ENCODE data around the gene DYSF. TPM values are rescaled to one million over a fixed set of nuclear protein-coding genes. Genes with fewer than 3 reads are reported as not detected.

DYSF gene
- polyA plus RNA-seq, 1 donor from 2014 or later = 0.04 TPM

DNA sequence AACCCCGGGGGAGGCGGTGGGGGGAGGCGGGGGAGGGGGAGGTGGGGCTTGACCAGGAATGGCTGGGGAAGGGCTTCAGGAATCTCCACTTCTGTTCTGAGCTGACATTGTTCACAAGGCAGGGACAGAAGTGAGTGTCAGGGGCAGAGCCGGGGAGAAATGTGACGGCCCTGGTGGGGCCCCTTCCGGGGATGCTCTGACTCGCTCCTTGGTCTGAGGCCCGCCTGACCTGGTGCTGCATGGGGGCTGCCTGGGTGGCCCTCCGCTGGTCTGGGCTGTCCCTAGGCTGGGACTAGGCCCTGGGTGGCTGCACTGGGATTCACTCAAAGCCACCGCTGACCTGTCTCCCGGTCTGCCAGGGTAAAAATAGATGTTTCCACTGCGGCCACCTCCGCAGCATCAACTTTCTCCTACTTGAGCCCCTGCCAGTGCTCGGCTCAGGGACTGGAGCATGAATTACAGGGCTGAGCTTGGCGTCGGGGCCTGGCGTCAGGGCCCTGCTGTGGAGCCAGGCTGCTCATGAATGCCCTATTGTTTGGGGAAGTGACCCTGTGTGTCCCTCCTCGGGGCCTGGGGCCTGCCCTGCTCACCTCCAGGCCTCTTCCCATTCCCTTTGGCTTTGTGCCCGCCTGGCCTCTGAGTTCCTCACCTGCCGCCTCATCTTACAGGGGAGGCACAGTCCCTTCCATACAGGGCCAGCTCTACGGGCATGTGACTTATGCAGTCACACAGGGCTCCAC lies 247.5 kb downstream of the DYSF start:
- Histone ChIP-seq H3K27me3 (ENCODE audit: insufficient read depth, low read depth, low read length) (no peaks in the 10 kb centered on the region), H3K27ac (ENCODE audit: low read length) (no peak overlapping the region), H3K9ac (ENCODE audit: low read length) (no peak overlapping the region), H3K9me2 (ENCODE audit: insufficient read depth, low read length) (no peaks in the 10 kb centered on the region), H2AFZ (ENCODE audit: low read depth, low read length) (no peak overlapping the region), H3K4me2 (ENCODE audit: low read length) (no peak overlapping the region), H3K9me3 (ENCODE audit: low read length) (no peaks in the 10 kb centered on the region), H3K79me2 (replicated peaks; ENCODE audit: insufficient read depth, low read length) (no peaks in the 10 kb centered on the region), H3K36me3 (ENCODE audit: insufficient read depth, low read length) (no peaks in the 10 kb centered on the region), H3F3A (ENCODE audit: insufficient read depth, low read length, poor library complexity, severe bottlenecking) (no peaks in the 10 kb centered on the region), H4K20me1 (ENCODE audit: insufficient read depth) (no peaks in the 10 kb centered on the region), H3K4me3 (ENCODE audit: low read length) (no peak overlapping the region)
- TF ChIP-seq MXI1 (conservative IDR thresholded peaks at IDR 0.05; ENCODE audit: poor library complexity, severe bottlenecking) = no peak
- TF ChIP-seq, protein P1, sequence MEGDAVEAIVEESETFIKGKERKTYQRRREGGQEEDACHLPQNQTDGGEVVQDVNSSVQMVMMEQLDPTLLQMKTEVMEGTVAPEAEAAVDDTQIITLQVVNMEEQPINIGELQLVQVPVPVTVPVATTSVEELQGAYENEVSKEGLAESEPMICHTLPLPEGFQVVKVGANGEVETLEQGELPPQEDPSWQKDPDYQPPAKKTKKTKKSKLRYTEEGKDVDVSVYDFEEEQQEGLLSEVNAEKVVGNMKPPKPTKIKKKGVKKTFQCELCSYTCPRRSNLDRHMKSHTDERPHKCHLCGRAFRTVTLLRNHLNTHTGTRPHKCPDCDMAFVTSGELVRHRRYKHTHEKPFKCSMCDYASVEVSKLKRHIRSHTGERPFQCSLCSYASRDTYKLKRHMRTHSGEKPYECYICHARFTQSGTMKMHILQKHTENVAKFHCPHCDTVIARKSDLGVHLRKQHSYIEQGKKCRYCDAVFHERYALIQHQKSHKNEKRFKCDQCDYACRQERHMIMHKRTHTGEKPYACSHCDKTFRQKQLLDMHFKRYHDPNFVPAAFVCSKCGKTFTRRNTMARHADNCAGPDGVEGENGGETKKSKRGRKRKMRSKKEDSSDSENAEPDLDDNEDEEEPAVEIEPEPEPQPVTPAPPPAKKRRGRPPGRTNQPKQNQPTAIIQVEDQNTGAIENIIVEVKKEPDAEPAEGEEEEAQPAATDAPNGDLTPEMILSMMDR (IDR thresholded peaks at IDR 0.05; ENCODE audit: poor library complexity, severe bottlenecking) = no peak
- no peak for TF ChIP-seq TAF1 (IDR thresholded peaks at IDR 0.05; ENCODE audit: low read depth)
- no peak for TF ChIP-seq EZH2 (IDR thresholded peaks at IDR 0.05; ENCODE audit: borderline replicate concordance, insufficient read depth, low read length, poor library complexity, severe bottlenecking)
- no peak for TF ChIP-seq SMC3 (conservative IDR thresholded peaks at IDR 0.05; ENCODE audit: poor library complexity)
- no peak for TF ChIP-seq EP300 (conservative IDR thresholded peaks at IDR 0.05; ENCODE audit: poor library complexity, severe bottlenecking)
- no peak for TF ChIP-seq RAD21 (conservative IDR thresholded peaks at IDR 0.05)
- TF ChIP-seq, protein P2, sequence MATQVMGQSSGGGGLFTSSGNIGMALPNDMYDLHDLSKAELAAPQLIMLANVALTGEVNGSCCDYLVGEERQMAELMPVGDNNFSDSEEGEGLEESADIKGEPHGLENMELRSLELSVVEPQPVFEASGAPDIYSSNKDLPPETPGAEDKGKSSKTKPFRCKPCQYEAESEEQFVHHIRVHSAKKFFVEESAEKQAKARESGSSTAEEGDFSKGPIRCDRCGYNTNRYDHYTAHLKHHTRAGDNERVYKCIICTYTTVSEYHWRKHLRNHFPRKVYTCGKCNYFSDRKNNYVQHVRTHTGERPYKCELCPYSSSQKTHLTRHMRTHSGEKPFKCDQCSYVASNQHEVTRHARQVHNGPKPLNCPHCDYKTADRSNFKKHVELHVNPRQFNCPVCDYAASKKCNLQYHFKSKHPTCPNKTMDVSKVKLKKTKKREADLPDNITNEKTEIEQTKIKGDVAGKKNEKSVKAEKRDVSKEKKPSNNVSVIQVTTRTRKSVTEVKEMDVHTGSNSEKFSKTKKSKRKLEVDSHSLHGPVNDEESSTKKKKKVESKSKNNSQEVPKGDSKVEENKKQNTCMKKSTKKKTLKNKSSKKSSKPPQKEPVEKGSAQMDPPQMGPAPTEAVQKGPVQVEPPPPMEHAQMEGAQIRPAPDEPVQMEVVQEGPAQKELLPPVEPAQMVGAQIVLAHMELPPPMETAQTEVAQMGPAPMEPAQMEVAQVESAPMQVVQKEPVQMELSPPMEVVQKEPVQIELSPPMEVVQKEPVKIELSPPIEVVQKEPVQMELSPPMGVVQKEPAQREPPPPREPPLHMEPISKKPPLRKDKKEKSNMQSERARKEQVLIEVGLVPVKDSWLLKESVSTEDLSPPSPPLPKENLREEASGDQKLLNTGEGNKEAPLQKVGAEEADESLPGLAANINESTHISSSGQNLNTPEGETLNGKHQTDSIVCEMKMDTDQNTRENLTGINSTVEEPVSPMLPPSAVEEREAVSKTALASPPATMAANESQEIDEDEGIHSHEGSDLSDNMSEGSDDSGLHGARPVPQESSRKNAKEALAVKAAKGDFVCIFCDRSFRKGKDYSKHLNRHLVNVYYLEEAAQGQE (IDR thresholded peaks at IDR 0.05; ENCODE audit: borderline replicate concordance) = no peak
- TF ChIP-seq POLR2AphosphoS5 (IDR thresholded peaks at IDR 0.05) = no peak

DNA sequence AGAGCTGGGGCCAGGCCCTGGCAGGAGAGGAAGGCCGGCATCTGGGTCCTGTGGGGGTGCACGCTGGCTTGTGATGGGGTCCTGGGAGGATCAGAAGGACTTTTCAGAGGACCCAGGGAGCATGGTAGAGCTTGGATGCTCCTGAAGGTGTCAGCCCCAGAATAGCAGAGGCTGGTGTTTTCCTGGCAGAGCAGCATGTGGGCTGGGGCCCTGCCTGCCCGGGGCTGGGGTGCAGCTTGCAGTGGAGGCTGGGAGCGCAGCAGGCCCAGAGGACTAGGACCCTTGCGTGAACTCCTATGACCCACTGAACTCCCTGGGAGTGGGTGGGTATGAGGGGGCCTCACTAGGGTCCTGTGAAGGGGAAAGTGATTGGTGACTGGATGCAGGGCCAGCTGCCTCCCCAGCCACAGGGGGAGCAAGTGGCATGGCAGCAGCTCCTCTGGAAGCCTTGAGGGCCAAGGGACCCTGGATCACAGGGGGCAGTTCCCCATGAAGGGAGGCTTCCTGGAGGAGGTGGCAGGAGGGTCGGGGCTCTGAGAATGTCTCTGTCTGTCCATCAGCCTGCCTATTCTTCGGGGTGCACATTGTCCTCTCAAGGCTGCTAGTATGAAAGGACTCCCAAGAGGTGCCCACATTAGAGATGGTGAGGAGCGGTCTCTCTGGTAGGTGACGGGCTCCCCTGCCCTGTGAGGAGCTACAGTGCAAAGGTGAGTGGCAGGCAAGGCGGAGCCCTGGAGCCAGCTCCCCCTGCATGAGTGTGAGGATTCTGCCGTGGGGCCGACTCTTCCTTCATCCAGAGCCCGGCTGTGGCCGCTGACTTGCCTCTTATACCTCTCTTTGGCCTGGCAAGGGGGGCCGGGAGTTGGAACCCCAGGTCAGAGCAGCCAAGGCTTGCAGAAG lies 249.0 kb downstream of the DYSF start:
- Histone ChIP-seq H3K4me2 (ENCODE audit: low read length) (no peak overlapping the region), H3K9ac (ENCODE audit: low read length) (no peak overlapping the region), H3K9me2 (ENCODE audit: insufficient read depth, low read length) (no peaks in the 10 kb centered on the region), H2AFZ (ENCODE audit: low read depth, low read length) (no peak overlapping the region), H3K27ac (ENCODE audit: low read length) (no peak overlapping the region), H3K4me3 (ENCODE audit: low read length) (no peak overlapping the region), H3K79me2 (replicated peaks; ENCODE audit: insufficient read depth, low read length) (no peaks in the 10 kb centered on the region), H3K36me3 (ENCODE audit: insufficient read depth, low read length) (no peaks in the 10 kb centered on the region), H3K9me3 (ENCODE audit: low read length) (no peaks in the 10 kb centered on the region), H3F3A (ENCODE audit: insufficient read depth, low read length, poor library complexity, severe bottlenecking) (no peaks in the 10 kb centered on the region), H3K27me3 (ENCODE audit: insufficient read depth, low read depth, low read length) (no peaks in the 10 kb centered on the region), H4K20me1 (ENCODE audit: insufficient read depth) (no peaks in the 10 kb centered on the region)
- TF ChIP-seq TAF1 (IDR thresholded peaks at IDR 0.05; ENCODE audit: low read depth) = no peak
- no peak for TF ChIP-seq MXI1 (conservative IDR thresholded peaks at IDR 0.05; ENCODE audit: poor library complexity, severe bottlenecking)
- no peak for TF ChIP-seq SMC3 (conservative IDR thresholded peaks at IDR 0.05; ENCODE audit: poor library complexity)

All from neural cell (in vitro differentiated cells).